Astrocyte of the cerebellum (primary cell): ENCODE data around the gene SMIM7.

Source experiments
- DNase-seq: peaks from one replicate; pipeline ENCODE4 v3.0.0-alpha.2; 2011; ENCODE audit warnings: low read depth
- H3K4me3 ChIP-seq: 2 replicates; pipeline ENCODE4 v1.5.1; 2011; ENCODE audit warnings: mild to moderate bottlenecking, low read depth, low read length, moderate library complexity
- in situ Hi-C: cut with HindIII; loops from 2 replicates; pipeline ENCODE4 v1.10.0; 2017; ENCODE audit warnings: low sequenced_read_pairs
- TF ChIP-seq, protein P1 (sequence below): IDR thresholded peaks from 2 replicates; pipeline ENCODE4 v1.5.1; 2012; ENCODE audit warnings: low read length, low read depth, moderate library complexity, mild to moderate bottlenecking; ENCODE audit errors: missing control alignments

The SMIM7 gene

DNA sequence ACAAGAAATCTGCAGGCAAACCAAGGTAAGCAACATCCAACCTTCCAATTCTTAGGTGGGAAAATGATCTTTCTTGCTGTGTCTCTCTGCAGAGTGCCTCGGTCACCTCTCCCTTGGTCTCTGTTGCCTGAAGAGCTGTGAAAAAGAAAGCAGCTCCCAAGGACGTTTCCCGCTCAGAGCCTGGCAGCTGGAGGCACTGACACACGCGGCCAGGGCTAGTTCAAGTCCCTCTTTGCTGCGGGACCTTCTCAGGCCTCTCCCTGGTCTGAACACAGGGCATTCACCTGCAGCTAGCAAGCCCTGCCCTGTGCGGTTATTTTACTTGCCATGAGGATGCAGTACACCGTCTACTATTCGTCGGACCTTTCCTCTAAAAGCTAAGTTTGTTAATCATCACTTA, 35.7 kb downstream of the SMIM7 start:
- TF ChIP-seq, protein P1, sequence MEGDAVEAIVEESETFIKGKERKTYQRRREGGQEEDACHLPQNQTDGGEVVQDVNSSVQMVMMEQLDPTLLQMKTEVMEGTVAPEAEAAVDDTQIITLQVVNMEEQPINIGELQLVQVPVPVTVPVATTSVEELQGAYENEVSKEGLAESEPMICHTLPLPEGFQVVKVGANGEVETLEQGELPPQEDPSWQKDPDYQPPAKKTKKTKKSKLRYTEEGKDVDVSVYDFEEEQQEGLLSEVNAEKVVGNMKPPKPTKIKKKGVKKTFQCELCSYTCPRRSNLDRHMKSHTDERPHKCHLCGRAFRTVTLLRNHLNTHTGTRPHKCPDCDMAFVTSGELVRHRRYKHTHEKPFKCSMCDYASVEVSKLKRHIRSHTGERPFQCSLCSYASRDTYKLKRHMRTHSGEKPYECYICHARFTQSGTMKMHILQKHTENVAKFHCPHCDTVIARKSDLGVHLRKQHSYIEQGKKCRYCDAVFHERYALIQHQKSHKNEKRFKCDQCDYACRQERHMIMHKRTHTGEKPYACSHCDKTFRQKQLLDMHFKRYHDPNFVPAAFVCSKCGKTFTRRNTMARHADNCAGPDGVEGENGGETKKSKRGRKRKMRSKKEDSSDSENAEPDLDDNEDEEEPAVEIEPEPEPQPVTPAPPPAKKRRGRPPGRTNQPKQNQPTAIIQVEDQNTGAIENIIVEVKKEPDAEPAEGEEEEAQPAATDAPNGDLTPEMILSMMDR: no peak

DNA sequence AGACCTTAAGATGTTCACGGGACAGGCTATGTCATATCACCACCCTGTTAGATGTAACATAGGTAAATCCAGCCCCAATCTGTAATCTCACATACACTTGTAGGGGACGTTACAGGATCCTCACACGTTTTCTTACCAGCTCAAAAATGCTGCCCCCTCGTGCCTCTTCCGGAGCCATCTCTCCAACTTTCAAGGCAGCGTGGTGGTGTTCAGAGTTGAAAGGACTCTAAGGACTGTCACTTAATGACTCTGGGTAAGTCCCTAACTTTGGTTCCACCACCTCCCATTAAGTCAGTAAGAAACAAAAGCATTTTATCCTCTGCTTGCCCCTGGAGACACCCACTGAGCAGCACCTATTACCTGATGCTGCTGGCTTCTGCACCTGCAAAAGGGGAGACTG, 36.4 kb downstream of the SMIM7 start:
- no peak for DNase-seq
- no peak overlapping the region for H3K4me3 ChIP-seq
- in situ Hi-C loops: no loop called here
- TF ChIP-seq, protein P1: no peak

More for the DNA sequence above, 35.7 kb downstream of the SMIM7 start:
- in situ Hi-C loops: no loop called here
- no peak for DNase-seq
- no peak overlapping the region for H3K4me3 ChIP-seq

DNA sequence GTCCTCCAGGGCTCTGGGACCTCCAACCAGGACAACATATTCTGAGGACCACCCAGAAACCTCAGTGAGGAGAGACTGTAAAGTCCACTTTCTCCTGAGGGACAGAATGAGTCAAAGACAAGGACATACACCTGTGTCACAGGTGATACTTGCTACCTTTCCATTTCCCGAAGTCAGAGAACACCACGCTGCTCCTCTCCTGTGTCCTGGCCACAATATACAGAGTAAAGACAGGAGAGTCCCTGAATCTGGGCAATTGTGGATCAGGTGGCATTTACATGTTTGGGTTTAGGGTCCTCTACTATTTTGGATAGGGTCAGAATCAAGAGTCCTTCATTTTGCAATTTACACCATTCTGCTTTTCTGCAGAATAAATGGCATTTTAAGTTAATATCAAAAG, 36.9 kb downstream of the SMIM7 start:
- no peak for DNase-seq
- in situ Hi-C loops: no loop called here
- TF ChIP-seq, protein P1: no peak
- no peak overlapping the region for H3K4me3 ChIP-seq

DNA sequence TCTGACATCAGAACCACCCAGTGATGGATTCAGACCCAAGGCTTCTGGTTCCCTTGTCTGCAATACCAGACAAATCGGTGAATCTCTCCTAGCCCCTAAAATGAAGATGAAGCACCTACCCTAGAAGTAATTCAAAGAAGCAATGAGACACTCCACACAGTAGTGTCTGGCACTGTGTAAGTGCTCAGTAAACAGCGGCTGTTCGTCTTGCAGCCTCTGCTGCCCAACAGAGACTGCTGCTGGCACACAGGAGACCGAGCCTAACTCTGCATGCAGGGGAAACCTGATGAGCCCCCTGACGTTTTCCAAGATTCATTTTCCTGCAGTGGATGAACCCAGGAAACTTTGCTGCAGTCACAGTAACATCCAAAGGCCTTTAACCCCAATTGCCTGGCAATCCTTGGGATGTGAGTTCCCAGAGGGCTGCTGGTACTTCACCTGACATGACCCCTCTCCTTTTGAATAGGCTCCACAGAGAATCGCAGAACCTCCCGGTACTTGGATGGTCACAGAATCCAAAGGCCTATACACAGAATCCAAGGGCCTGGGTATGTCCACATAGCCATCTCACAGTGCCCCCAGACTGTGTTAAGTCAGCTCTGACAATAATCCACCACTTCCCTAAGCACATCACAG, 38.7 kb downstream of the SMIM7 start:
- H3K4me3 ChIP-seq: no peak overlapping the region
- in situ Hi-C loops: no loop called here
- TF ChIP-seq, protein P1: no peak
- no peak for DNase-seq

DNA sequence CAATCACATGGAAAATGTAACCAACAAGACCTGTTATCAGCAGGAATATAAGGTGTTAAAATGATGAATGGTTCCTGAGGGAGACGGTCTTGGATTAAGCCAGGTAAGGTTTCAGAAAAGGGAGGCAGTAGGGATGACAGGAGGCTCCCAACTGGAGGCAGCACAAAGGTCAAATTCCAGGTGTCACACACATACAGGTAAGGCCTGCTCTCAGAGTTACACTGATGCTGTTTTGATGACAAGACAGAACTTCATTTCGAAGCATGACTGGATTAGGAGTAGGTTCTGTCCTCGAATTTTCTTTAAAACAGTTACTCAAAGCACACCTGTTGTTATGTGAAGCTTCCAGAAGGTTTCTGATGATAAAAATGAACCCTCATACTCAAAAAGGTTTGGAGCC, 39.4 kb downstream of the SMIM7 start:
- in situ Hi-C loops: no loop called here
- H3K4me3 ChIP-seq: no peak overlapping the region
- TF ChIP-seq, protein P1: no peak
- no peak for DNase-seq

DNA sequence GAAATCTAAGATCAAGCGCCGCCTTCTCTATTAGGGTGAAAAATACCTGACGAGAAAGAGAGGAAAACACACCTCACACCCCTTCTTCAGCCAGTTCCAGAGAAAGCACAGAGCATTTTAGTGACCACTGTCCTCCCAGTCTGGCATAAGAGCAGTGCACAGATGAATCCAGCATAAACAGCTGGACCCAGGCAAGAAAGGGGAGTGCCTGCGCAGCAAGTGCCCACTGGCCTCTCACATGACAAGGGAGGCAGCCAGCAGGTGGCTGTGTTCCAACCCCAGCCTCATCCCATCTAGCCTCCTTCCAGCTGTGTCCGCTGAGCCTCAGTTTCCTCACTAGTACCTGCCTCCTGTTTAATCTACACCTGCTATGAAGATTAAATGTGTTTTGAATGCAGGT, 39.9 kb downstream of the SMIM7 start:
- DNase-seq: no peak
- TF ChIP-seq, protein P1: no peak
- H3K4me3 ChIP-seq: no peak overlapping the region
- in situ Hi-C loops: no loop called here
